ENCODE measurements around the gene NAP1L1. TPM values are rescaled to one million over a fixed set of nuclear protein-coding genes. Genes with fewer than 3 reads are reported as not detected.

The NAP1L1 gene
- total RNA-seq, 1 donor from 2014 or later = 687 TPM

DNA sequence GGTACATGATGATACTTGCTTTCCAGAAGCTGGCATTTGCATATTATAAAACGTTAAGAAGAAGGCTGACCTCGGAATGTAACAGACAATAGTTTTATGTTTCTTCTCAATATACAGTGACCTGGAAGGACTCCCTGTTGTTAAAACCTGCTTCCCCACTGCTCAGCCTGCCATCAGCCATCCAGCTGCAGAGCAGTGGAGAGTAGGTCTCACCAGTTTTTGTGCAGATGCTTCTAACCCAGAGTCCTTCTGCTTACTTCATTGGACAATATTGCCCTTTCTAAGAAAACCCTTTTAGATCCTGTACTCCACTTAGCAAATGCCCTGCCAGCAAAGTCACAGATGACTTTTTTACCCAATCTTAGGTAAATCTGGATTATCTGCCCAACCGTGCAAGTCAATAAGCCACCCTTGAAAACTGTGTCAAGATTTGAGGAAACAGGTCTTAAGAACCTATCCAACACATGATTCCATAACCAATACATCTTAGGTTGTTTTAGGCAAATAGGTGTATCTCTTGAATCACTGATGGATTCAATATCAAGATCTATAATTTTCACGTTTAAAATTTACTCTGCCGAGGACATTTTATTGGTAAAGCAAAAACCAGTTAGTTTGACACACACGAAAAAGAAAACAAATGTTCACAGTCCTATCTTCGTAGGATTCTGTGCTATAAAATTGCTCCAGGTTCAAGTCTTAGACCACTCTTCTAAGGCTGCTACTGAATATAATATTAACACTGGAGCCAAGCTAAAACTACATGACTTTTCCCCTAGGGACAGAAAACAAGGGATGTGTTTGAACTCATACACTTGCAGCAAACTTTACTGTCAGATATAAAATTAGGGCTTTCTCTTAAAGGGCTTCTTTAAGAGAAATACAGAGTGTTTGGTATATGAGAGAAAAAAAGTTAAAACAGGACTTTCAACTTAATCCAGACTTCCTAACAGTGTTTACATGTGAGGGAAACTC, 58.6 kb downstream of the NAP1L1 start:
- TF ChIP-seq, protein P1, sequence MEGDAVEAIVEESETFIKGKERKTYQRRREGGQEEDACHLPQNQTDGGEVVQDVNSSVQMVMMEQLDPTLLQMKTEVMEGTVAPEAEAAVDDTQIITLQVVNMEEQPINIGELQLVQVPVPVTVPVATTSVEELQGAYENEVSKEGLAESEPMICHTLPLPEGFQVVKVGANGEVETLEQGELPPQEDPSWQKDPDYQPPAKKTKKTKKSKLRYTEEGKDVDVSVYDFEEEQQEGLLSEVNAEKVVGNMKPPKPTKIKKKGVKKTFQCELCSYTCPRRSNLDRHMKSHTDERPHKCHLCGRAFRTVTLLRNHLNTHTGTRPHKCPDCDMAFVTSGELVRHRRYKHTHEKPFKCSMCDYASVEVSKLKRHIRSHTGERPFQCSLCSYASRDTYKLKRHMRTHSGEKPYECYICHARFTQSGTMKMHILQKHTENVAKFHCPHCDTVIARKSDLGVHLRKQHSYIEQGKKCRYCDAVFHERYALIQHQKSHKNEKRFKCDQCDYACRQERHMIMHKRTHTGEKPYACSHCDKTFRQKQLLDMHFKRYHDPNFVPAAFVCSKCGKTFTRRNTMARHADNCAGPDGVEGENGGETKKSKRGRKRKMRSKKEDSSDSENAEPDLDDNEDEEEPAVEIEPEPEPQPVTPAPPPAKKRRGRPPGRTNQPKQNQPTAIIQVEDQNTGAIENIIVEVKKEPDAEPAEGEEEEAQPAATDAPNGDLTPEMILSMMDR (IDR thresholded peaks at IDR 0.05; ENCODE audit: insufficient read depth, low read depth, low read length) = no peak
- TF ChIP-seq EZH2 (IDR thresholded peaks at IDR 0.05; ENCODE audit: insufficient read depth, low read length) = no peak
- peak; percentile 51 for DNase-seq (ENCODE audit: low read depth)
- Mint-ChIP-seq H3K4me3 (ENCODE audit: unreplicated experiment) (peak overlapping the region; percentile 57), H3K9me3 (ENCODE audit: unreplicated experiment) (no peaks in the 10 kb centered on the region), H3K4me1 (ENCODE audit: low read depth, unreplicated experiment) (peaks cover 26% of the 10 kb centered on the region), H3K36me3 (ENCODE audit: low read depth, unreplicated experiment) (peaks cover 15% of the 10 kb centered on the region), H3K27ac (ENCODE audit: unreplicated experiment) (peak overlapping the region; percentile 73), H3K27me3 (ENCODE audit: low read depth, unreplicated experiment) (no peaks in the 10 kb centered on the region)
- Histone ChIP-seq H3K27ac (ENCODE audit: low read depth, low read length) (peak overlapping the region; percentile 21), H3K9ac (ENCODE audit: low read length) (peak overlapping the region; percentile 16), H3K79me2 (ENCODE audit: insufficient read depth, low read length) (peaks cover 42% of the 10 kb centered on the region), H3K4me1 (ENCODE audit: insufficient read depth, low read length) (peaks cover 30% of the 10 kb centered on the region), H3K4me3 (ENCODE audit: insufficient read depth, low read depth, low read length) (no peak overlapping the region), H3K36me3 (ENCODE audit: insufficient read depth, low read length) (peaks cover 19% of the 10 kb centered on the region), H3K27me3 (ENCODE audit: insufficient read depth, low read length) (no peaks in the 10 kb centered on the region), H4K20me1 (ENCODE audit: insufficient read depth, low read length) (peaks cover 29% of the 10 kb centered on the region), H2AFZ (ENCODE audit: low read depth, low read length) (no peak overlapping the region), H3K4me2 (ENCODE audit: low read length) (peak overlapping the region; percentile 84), H3K9me3 (ENCODE audit: insufficient read depth, low read depth, low read length) (no peaks in the 10 kb centered on the region)
- FAIRE-seq = no peak

DNA sequence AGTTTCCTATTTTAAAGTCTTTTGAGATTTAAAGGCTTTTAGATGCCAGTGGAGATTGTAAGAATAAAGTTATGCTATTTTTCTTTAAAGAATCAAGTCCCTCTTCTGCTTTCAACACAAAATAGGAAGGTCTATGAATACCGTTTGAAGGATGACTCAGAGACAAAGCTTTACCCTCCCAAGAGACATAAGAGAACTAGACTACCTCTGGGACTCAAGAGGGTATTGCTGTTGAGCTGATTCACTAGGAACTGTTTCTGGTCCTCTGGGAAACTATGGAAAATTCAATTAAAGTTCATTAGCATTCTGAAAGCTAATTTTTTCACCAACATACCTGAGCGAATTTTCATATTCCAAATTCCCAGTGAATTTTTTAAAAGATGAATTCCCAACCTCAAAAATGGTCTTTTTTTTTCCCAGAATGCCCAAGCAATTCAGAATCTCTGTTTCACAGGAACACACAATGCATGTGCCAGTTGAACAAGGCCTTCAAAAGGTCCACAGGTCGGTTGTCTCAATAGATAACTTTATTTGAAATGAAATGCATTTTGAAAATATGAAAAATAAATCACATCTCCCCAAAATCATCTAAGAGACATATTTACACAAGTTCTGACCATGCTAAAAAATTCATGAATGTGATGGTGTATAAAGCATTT, 59.4 kb downstream of the NAP1L1 start:
- H3K36me3 Mint-ChIP-seq (ENCODE audit: low read depth, unreplicated experiment) = peaks cover 12% of the 10 kb centered on the region
- peak overlapping the region; percentile 73 for H3K27ac Mint-ChIP-seq (ENCODE audit: unreplicated experiment)
- Histone ChIP-seq H3K9ac (ENCODE audit: low read length) (peak overlapping the region; percentile 16), H3K36me3 (ENCODE audit: insufficient read depth, low read length) (peaks cover 19% of the 10 kb centered on the region), H3K4me1 (ENCODE audit: insufficient read depth, low read length) (peaks cover 36% of the 10 kb centered on the region), H3K9me3 (ENCODE audit: insufficient read depth, low read depth, low read length) (no peaks in the 10 kb centered on the region), H3K4me2 (ENCODE audit: low read length) (peak overlapping the region; percentile 84), H3K27me3 (ENCODE audit: insufficient read depth, low read length) (no peaks in the 10 kb centered on the region), H3K79me2 (ENCODE audit: insufficient read depth, low read length) (peaks cover 34% of the 10 kb centered on the region), H2AFZ (ENCODE audit: low read depth, low read length) (no peak overlapping the region), H3K4me3 (ENCODE audit: insufficient read depth, low read depth, low read length) (no peak overlapping the region), H4K20me1 (ENCODE audit: insufficient read depth, low read length) (peaks cover 21% of the 10 kb centered on the region), H3K27ac (ENCODE audit: low read depth, low read length) (peak overlapping the region; percentile 25)
- no peaks in the 10 kb centered on the region for H3K9me3 Mint-ChIP-seq (ENCODE audit: unreplicated experiment)
- FAIRE-seq (peak; percentile 23), DNase-seq (ENCODE audit: low read depth) (peak; percentile 84)
- peak overlapping the region; percentile 57 for H3K4me3 Mint-ChIP-seq (ENCODE audit: unreplicated experiment)
- H3K27me3 Mint-ChIP-seq (ENCODE audit: low read depth, unreplicated experiment) = no peaks in the 10 kb centered on the region
- peaks cover 32% of the 10 kb centered on the region for H3K4me1 Mint-ChIP-seq (ENCODE audit: low read depth, unreplicated experiment)
- TF ChIP-seq, protein P1 (IDR thresholded peaks at IDR 0.05; ENCODE audit: insufficient read depth, low read depth, low read length) = no peak
- no peak for TF ChIP-seq EZH2 (IDR thresholded peaks at IDR 0.05; ENCODE audit: insufficient read depth, low read length)
